IMR-90 (cell line): ENCODE data around the gene ADCY4. TPM values are rescaled to one million over a fixed set of nuclear protein-coding genes. Genes with fewer than 3 reads are reported as not detected.

Source experiments
- ATAC-seq: fragments of 200-7000 bp; cut with Tn5 transposase; 2 replicates; pipeline ENCODE4 v1.9.1; 2020; ENCODE audit warnings: low read depth, mild to moderate bottlenecking, moderate library complexity
- BruUV-seq: library from RNA; stranded (reverse); fragments of 400-500 nt; replicated peaks from 2 replicates; lab custom pipeline; 2021; lab: Mats Ljungman, UMichigan
- CTCF ChIA-PET: fragments of 300-600 bp; formaldehyde crosslinking; extraction: SDS; loops from one replicate; lab custom pipeline; 2021; ENCODE audit warnings: antibody characterized with exemption; lab: Yijun Ruan, JAX
- POLR2A ChIA-PET: fragments of 300-600 bp; sonication (Branson Sonifier 250); formaldehyde crosslinking; loops from one replicate; lab custom pipeline; 2022; ENCODE audit warnings: antibody characterized with exemption; ENCODE audit not compliant: unreplicated experiment; lab: Charles Lee
- DNase-seq: peaks from one replicate; pipeline ENCODE4 v3.0.0; 2013
- H2AFZ ChIP-seq: replicated peaks from 2 replicates; pipeline ENCODE3; 2013; ENCODE audit warnings: low read length, mild to moderate bottlenecking; ENCODE audit not compliant: poor library complexity
- H2AK5ac ChIP-seq: 2 replicates; pipeline ENCODE4 v1.6.1; 2013; ENCODE audit warnings: low read depth, low read length, inconsistent platforms
- H2AK9ac ChIP-seq: replicated peaks from 2 replicates; pipeline ENCODE3; 2013; ENCODE audit warnings: mild to moderate bottlenecking, low read depth, low read length, moderate library complexity; ENCODE audit not compliant: poor library complexity
- H2BK120ac ChIP-seq: 2 replicates; pipeline ENCODE4 v1.6.1; 2013; ENCODE audit warnings: low read depth, low read length, inconsistent platforms
- H2BK15ac ChIP-seq: 3 replicates; pipeline ENCODE4 v1.6.1; 2013; ENCODE audit warnings: low read depth, low read length, inconsistent platforms
- H2BK20ac ChIP-seq: 2 replicates; pipeline ENCODE4 v1.6.1; 2013; ENCODE audit warnings: low read depth, mild to moderate bottlenecking, inconsistent platforms, low read length, moderate library complexity
- H2BK5ac ChIP-seq: 2 replicates; pipeline ENCODE4 v1.6.1; 2013; ENCODE audit warnings: mild to moderate bottlenecking, low read depth, low read length, inconsistent platforms; ENCODE audit not compliant: poor library complexity, severe bottlenecking
- H3K14ac ChIP-seq: replicated peaks from 2 replicates; pipeline ENCODE4 v1.6.1; 2013; ENCODE audit warnings: low read depth, low read length, inconsistent platforms
- H3K18ac ChIP-seq: 2 replicates; pipeline ENCODE4 v1.6.1; 2013; ENCODE audit warnings: low read depth, low read length, control low read depth
- H3K23ac ChIP-seq: 2 replicates; pipeline ENCODE4 v1.6.1; 2013; ENCODE audit warnings: low read depth, low read length, inconsistent platforms
- H3K27ac ChIP-seq: 2 replicates; pipeline ENCODE4 v1.5.1; 2013; ENCODE audit warnings: mild to moderate bottlenecking, control low read depth, low read length; ENCODE audit not compliant: insufficient read depth
- H3K27me3 ChIP-seq: 2 replicates; pipeline ENCODE4 v1.6.1; 2013; ENCODE audit warnings: low read length; ENCODE audit not compliant: control insufficient read depth, insufficient read depth
- H3K36me3 ChIP-seq: 2 replicates; pipeline ENCODE4 v1.6.1; 2013; ENCODE audit warnings: low read length, mixed read lengths; ENCODE audit not compliant: control insufficient read depth, insufficient read depth
- H3K4ac ChIP-seq: 2 replicates; pipeline ENCODE4 v1.6.1; 2013; ENCODE audit warnings: low read depth, low read length, inconsistent platforms
- H3K4me1 ChIP-seq: 2 replicates; pipeline ENCODE4 v1.6.1; 2013; ENCODE audit warnings: low read length, mixed read lengths; ENCODE audit not compliant: control insufficient read depth, insufficient read depth
- H3K4me2 ChIP-seq: 2 replicates; pipeline ENCODE4 v1.6.1; 2013; ENCODE audit warnings: low read depth, mild to moderate bottlenecking, control low read depth, low read length, moderate library complexity
- H3K4me3 ChIP-seq: 2 replicates; pipeline ENCODE4 v1.5.1; 2013; ENCODE audit warnings: low read depth, mild to moderate bottlenecking, control low read depth, low read length, moderate library complexity; ENCODE audit not compliant: insufficient read depth
- H3K56ac ChIP-seq: 2 replicates; pipeline ENCODE4 v1.6.1; 2013; ENCODE audit warnings: low read length, inconsistent platforms; ENCODE audit not compliant: insufficient read depth; ENCODE audit errors: extremely low read depth
- H3K79me1 ChIP-seq, 2 experiments: 2 replicates each; pipeline ENCODE4 v1.6.1; 2013; ENCODE audit warnings: low read length in 2 of 2, inconsistent platforms in 1 of 2, low read depth in 1 of 2
- H3K9ac ChIP-seq: 2 replicates; pipeline ENCODE4 v1.6.1; 2013; ENCODE audit warnings: low read depth, low read length, control low read depth
- H3K9me1 ChIP-seq: 2 replicates; pipeline ENCODE4 v1.6.1; 2013; ENCODE audit warnings: low read length, inconsistent platforms; ENCODE audit not compliant: insufficient read depth
- H3K9me3 ChIP-seq: 2 replicates; pipeline ENCODE4 v1.6.1; 2013; ENCODE audit warnings: low read length; ENCODE audit not compliant: control insufficient read depth, insufficient read depth
- H4K20me1 ChIP-seq: 2 replicates; pipeline ENCODE4 v1.6.1; 2013; ENCODE audit warnings: low read length, inconsistent platforms; ENCODE audit not compliant: insufficient read depth
- H4K5ac ChIP-seq: 2 replicates; pipeline ENCODE4 v1.6.1; 2013; ENCODE audit warnings: mild to moderate bottlenecking, low read depth, low read length, control low read depth
- H4K8ac ChIP-seq, 2 experiments: 2 replicates each; pipeline ENCODE4 v1.6.1; 2013; ENCODE audit warnings: low read depth in 2 of 2, low read length in 2 of 2, control low read depth in 1 of 2, inconsistent platforms in 1 of 2
- H4K91ac ChIP-seq: 2 replicates; pipeline ENCODE4 v1.6.1; 2013; ENCODE audit warnings: low read depth, low read length, inconsistent platforms; ENCODE audit not compliant: insufficient read depth
- CEBPB ChIP-seq: IDR thresholded peaks from 2 replicates; pipeline ENCODE4 v1.6.1; 2012; ENCODE audit warnings: low read depth, low read length, improper control_type of control experiment
- CHD1 ChIP-seq: IDR thresholded peaks from 2 replicates; pipeline ENCODE4 v1.6.1; 2012; ENCODE audit warnings: low read depth, low read length, improper control_type of control experiment
- CTCF ChIP-seq: conservative IDR thresholded peaks from 2 replicates; pipeline ENCODE4 v1.5.1; 2012; ENCODE audit warnings: mild to moderate bottlenecking, low read depth, low read length, improper control_type of control experiment
- FOS ChIP-seq: fragments of 150-350 bp; IDR thresholded peaks from 2 replicates; pipeline ENCODE4 v1.6.1; 2016; ENCODE audit warnings: low read depth, low read length
- MAZ ChIP-seq: IDR thresholded peaks from 2 replicates; pipeline ENCODE4 v1.6.1; 2012; ENCODE audit warnings: low read depth, mild to moderate bottlenecking, low read length, improper control_type of control experiment, moderate library complexity, borderline replicate concordance
- RAD21 ChIP-seq: IDR thresholded peaks from 2 replicates; pipeline ENCODE4 v1.6.1; 2012; ENCODE audit warnings: low read length, improper control_type of control experiment
- SMC3 ChIP-seq: fragments of 150-350 bp; IDR thresholded peaks from 2 replicates; pipeline ENCODE4 v1.6.1; 2016; ENCODE audit warnings: low read depth, mild to moderate bottlenecking, antibody characterized with exemption, low read length, moderate library complexity
- WGBS, 2 experiments: methylation state at CpG; one replicate each; pipeline versions ENCODE4 v1.1.5 to v1.1.7; 2013; ENCODE audit warnings: missing lambda C conversion rate in 2 of 2; ENCODE audit not compliant: insufficient read length in 1 of 2; ENCODE audit errors: extremely low coverage in 2 of 2; 5-methylcytosine and 5-hydroxymethylcytosine counted together
- dilution Hi-C: fragments of 300-500 bp; cut with HindIII; formaldehyde crosslinking; loops from one replicate; pipeline ENCODE4 v1.14.3; 2018; ENCODE audit warnings: low sequenced_read_pairs; ENCODE audit not compliant: unreplicated experiment
- in situ Hi-C: fragments of 300-500 bp; cut with MboI; formaldehyde crosslinking; loops from 3 replicates; pipeline ENCODE4 v1.14.3; 2019; ENCODE audit warnings: low sequenced_read_pairs, inconsistent platforms, mixed read lengths
- intact Hi-C: fragments of 100-400 bp; cut with micrococcal nuclease; formaldehyde crosslinking; loops from 2 replicates; pipeline ENCODE4 v1.10.0; 2022
- polyA plus RNA-seq, 3 experiments: library from polyadenylated mRNA; depleted of rRNA; stranded (reverse); fragments of >200 nt; gene quantifications; 2 replicates each; pipeline ENCODE4 v1.2.3, GENCODE V29; 2012; ENCODE audit warnings: low replicate concordance in 1 of 3
- total RNA-seq: library from RNA; depleted of rRNA; stranded (reverse); fragments of >200 nt; gene quantifications from 2 replicates; pipeline ENCODE4 v1.2.3, GENCODE V29; 2012

Gene ADCY4
- total and polyA plus RNA-seq, 2 of the 4 experiments (the other 2 are of a cell fraction): not detected

- Histone ChIP-seq H3K79me1 (no peaks in the 10 kb centered on the region), H3K4me2 (no peak overlapping the region), H3K27ac (no peak overlapping the region), H3K27me3 (peaks cover 54% of the 10 kb centered on the region), H4K20me1 (no peaks in the 10 kb centered on the region), H3K9me3 (no peaks in the 10 kb centered on the region), H3K14ac (no peak overlapping the region), H3K23ac (no peak overlapping the region), H3K9ac (no peak overlapping the region), H3K36me3 (no peaks in the 10 kb centered on the region), H3K4me3 (no peak overlapping the region), H2BK5ac (no peak overlapping the region), H4K91ac (no peak overlapping the region), H3K56ac (no peak overlapping the region), H4K5ac (no peak overlapping the region), H2AK5ac (no peak overlapping the region), H3K9me1 (no peaks in the 10 kb centered on the region; the same call in 1 of the 2 replicates), H3K4me1 (no peaks in the 10 kb centered on the region), H2BK15ac (no peak overlapping the region), H3K4ac (no peak overlapping the region), H2BK20ac (no peak overlapping the region), H3K18ac (no peak overlapping the region), H2AK9ac (no peak overlapping the region), H2AFZ (no peak overlapping the region), H4K8ac (no peak overlapping the region), H2BK120ac (no peak overlapping the region)
- dilution Hi-C loops (no loop called here), in situ Hi-C loops (no loop called here), intact Hi-C loops (no loop called here)
- BruUV-seq: no TSS peak
- DNase-seq (no peak), ATAC-seq (no peak)
- ChIA-PET CTCF (no interaction called here), POLR2A (no interaction called here)
- TF ChIP-seq FOS (no peak), SMC3 (no peak), RAD21 (no peak), CHD1 (no peak), MAZ (no peak), CEBPB (no peak), CTCF (no peak)
- WGBS, 2 experiments: 40% methylated on average over 3 of the region's 3 CpGs; no CpG with 5 or more reads in 1 of the 2 experiments
Measured at GRCh38 chr14:24323341-24323740, 11.5 kb downstream of the ADCY4 start.
